Tibial nerve (tissue), 4 donors: ENCODE results near the gene ELMOD1. TPM values are rescaled to one million over a fixed set of nuclear protein-coding genes. Genes with fewer than 3 reads are reported as not detected.
A peak's percentile ranks its signal among the peaks of the same experiment; 100 is the strongest.
"Not testable (repeated sequence)": the region's sequence is repeated elsewhere in the genome, so short reads cannot be mapped to it uniquely, and the experiment has no call there.

Experiments
- DNase-seq, 2 donors: peaks; one replicate each; pipeline ENCODE4 v3.0.0-alpha.2; 2019; ENCODE audit warnings: low spot score in 2 of 2
- H3K27ac ChIP-seq, 4 donors: fragments of 200-600 bp; sonication (generic) in 3 of 4; one replicate each; pipeline ENCODE4 v1.5.1; 2017 to 2019; ENCODE audit warnings: mild to moderate bottlenecking in 1 of 4
- H3K27me3 ChIP-seq, 2 donors: fragments of 200-600 bp; sonication (generic) in 1 of 2; one replicate each; pipeline versions ENCODE4 v1.5.1 to v1.6.0; 2017 to 2019
- H3K36me3 ChIP-seq, 3 donors: fragments of 200-600 bp; sonication (generic); one replicate each; pipeline ENCODE4 v1.5.1; 2018 to 2019
- H3K4me1 ChIP-seq, 4 donors: fragments of 200-600 bp; sonication (generic) in 3 of 4; one replicate each; pipeline ENCODE4 v1.5.1; 2017 to 2019
- H3K4me3 ChIP-seq, 4 donors: fragments of 200-600 bp; sonication (generic) in 3 of 4; one replicate each; pipeline ENCODE4 v1.5.1; 2017 to 2019; ENCODE audit warnings: mild to moderate bottlenecking in 1 of 4, moderate library complexity in 1 of 4
- H3K9me3 ChIP-seq, 4 donors: fragments of 200-600 bp; sonication (generic) in 3 of 4; one replicate each; pipeline ENCODE4 v1.5.1; 2017 to 2019
- CTCF ChIP-seq, 5 experiments: fragments of 200-600 bp in 3 of 5; fragments of 450-650 bp in 2 of 5; sonication (generic) in 3 of 5; IDR thresholded peaks; one replicate each; pipeline ENCODE4 v1.5.1; 2016 to 2019; ENCODE audit warnings: antibody characterized with exemption in 5 of 5, mild to moderate bottlenecking in 3 of 5, moderate library complexity in 2 of 5
- EP300 ChIP-seq, 2 donors: sonication (generic); formaldehyde crosslinking; IDR thresholded peaks; one replicate each; pipeline ENCODE4 v1.6.1; 2017; ENCODE audit warnings: antibody characterized with exemption in 2 of 2, mild to moderate bottlenecking in 1 of 2
- POLR2A ChIP-seq, 2 donors: fragments of 450-650 bp; IDR thresholded peaks; one replicate each; pipeline ENCODE4 v1.6.1; 2017; ENCODE audit warnings: antibody characterized with exemption in 2 of 2, mild to moderate bottlenecking in 2 of 2, moderate library complexity in 2 of 2
- WGBS, 2 donors: methylation state at CpG; one replicate each; pipeline ENCODE4 v1.1.5; 2018; 5-methylcytosine and 5-hydroxymethylcytosine counted together
- total RNA-seq, 4 donors: library from RNA; depleted of rRNA; stranded (reverse); fragments of >200 nt; gene quantifications; one replicate each; pipeline ENCODE4 v1.1.0, GENCODE V29; 2016

ELMOD1 gene
- total RNA-seq, 4 donors from 2014 or later, result 0.30 to 1.2 (median 0.85) TPM

DNA sequence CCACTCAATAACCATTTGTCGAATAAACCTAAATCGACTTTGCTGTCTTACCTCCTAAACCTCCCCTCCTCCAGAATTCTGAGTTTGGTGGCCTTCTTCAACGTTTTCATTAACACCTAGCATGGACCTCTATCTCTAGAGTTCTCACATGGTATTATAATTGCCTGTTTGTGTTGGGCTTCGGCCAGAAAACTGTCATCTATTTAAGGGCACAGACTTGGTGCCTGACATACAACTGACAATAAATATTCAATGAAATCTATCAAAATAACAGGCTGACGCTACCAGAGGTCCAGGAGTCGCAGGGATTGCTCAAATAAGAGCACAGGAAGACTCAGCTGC lies 26.1 kb upstream of the ELMOD1 start:
- DNase-seq, result no peak
- TF ChIP-seq EP300 (IDR thresholded peaks at IDR 0.05), result no peak
- TF ChIP-seq POLR2A (IDR thresholded peaks at IDR 0.05), result no peak
- WGBS, 2 donors, result 12 to 15% methylated on average over 6 of the region's 6 CpGs
- Histone ChIP-seq H3K27me3 (no peaks in the 10 kb centered on the region), H3K36me3 (peaks cover 0 to 2% (median 0%) of the 10 kb centered on the region in 3 donors), H3K4me3 (peak overlapping the region; percentile 60 to 91 (median 82)), H3K4me1 (peaks cover 0 to 35% (median 16%) of the 10 kb centered on the region in 4 donors), H3K27ac (peak overlapping the region; percentile 24 to 87 (median 76)), H3K9me3 (no peaks in the 10 kb centered on the region)

GRCh38 chr11:107565219-107565937 lies 25.6 kb upstream of the ELMOD1 start, which contains the start of gene ALKBH8:
Gene ALKBH8, minus strand, starts transcription at chr11:107565735. Its CDS starts 4,842 bp downstream, at chr11:107560893.
- Histone ChIP-seq H3K27me3 (no peaks in the 10 kb centered on the region), H3K9me3 (no peaks in the 10 kb centered on the region), H3K27ac (peak within 1 kb of the TSS; percentile 24 to 87 (median 76)), H3K36me3 (no peaks in the 10 kb centered on the region), H3K4me1 (peaks cover 0 to 35% (median 16%) of the 10 kb centered on the region in 4 donors), H3K4me3 (peak within 1 kb of the TSS; percentile 60 to 91 (median 82))
- 1% methylated on average over 30 to 32 of the region's 32 CpGs for WGBS, 2 donors
- DNase-seq, result peak; percentile 57 to 74
- TF ChIP-seq EP300 (IDR thresholded peaks at IDR 0.05) (peak in 1 of 2 donors; percentile 63), CTCF (IDR thresholded peaks at IDR 0.05) (no peak)

DNA sequence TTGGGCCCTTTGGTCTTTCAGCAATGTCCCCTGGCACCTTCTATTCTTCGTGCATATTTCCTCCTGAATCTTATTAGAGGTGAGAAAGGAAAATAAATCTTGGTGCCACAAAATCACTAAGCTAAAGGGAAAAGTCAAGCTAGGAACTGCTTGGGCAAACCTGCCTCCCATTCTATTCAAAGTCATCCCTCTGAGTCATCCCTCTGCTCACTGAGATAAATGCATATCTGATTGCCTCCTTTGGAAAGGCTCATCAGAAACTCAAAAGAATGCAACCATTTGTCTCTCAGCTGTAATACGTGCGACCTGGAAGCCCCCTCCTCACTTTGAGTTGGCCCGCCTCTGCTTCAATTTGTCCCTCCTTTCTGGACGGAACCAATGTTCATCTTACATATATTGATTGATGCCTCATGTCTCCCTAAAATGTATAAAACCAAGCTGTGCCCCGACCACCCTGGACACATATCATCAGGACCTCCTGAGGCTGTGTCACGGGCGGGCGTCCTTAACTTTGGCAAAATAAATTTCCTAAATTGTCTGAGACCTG lies 24.9 kb upstream of the ELMOD1 start:
- WGBS, 2 donors, result 58 to 63% methylated on average over 9 of the region's 9 CpGs
- Histone ChIP-seq H3K27ac (peak overlapping the region in 3 of 4 donors; percentile 69 to 87 (median 83)), H3K4me1 (peaks cover 0 to 35% (median 16%) of the 10 kb centered on the region in 4 donors), H3K4me3 (peak overlapping the region; percentile 60 to 91 (median 82))
- not testable (repeated sequence) for DNase-seq, H3K27me3 ChIP-seq, H3K9me3 ChIP-seq, H3K36me3 ChIP-seq

- Histone ChIP-seq H3K36me3 (no peaks in the 10 kb centered on the region), H3K4me1 (peaks cover 0 to 35% (median 16%) of the 10 kb centered on the region in 4 donors), H3K9me3 (no peaks in the 10 kb centered on the region), H3K27me3 (no peaks in the 10 kb centered on the region), H3K4me3 (no peak overlapping the region), H3K27ac (no peak overlapping the region)
- DNase-seq, result no peak
- TF ChIP-seq POLR2A (IDR thresholded peaks at IDR 0.05), result no peak
- TF ChIP-seq CTCF (IDR thresholded peaks at IDR 0.05), result no peak
- TF ChIP-seq EP300 (IDR thresholded peaks at IDR 0.05), result no peak
- 85 to 89% methylated on average over 2 of the region's 2 CpGs for WGBS, 2 donors
Observed at GRCh38 chr11:107566569-107566968, 24.4 kb upstream of the ELMOD1 start.

DNA sequence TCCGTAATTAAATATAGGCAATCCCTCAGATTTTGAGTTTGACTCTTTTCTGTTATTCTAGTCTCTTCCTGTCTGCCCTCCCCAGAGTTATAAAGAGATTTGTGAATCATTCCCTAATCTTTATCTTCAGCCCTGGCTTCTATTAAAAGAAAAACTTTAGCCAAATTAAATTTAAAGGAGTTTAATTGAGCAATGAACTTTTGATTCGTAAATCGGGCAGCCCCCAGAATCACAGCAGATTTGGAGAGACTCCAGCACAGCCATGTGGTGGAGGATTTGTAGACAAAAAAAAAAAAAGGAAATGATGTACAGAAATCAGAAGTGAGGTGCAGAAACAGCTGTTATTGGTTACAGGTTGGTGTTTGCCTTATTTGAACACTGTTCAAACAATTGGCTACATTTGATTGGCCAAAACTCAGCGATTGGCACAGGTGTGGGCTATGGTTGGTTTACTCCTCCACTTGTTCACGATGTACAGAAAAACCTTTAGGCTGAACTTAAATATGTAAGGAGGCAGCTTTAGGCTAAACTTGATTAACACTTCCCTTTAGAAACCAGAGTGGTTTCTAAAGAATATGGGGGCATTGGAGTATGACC lies 23.1 kb upstream of the ELMOD1 start:
- Histone ChIP-seq H3K9me3 (no peaks in the 10 kb centered on the region), H3K4me1 (peaks cover 0 to 30% (median 16%) of the 10 kb centered on the region in 4 donors), H3K27me3 (no peaks in the 10 kb centered on the region), H3K36me3 (no peaks in the 10 kb centered on the region), H3K4me3 (no peak overlapping the region), H3K27ac (no peak overlapping the region)
- WGBS, 2 donors, result 62 to 70% methylated on average over 5 of the region's 5 CpGs
- TF ChIP-seq POLR2A (IDR thresholded peaks at IDR 0.05) (no peak), EP300 (IDR thresholded peaks at IDR 0.05) (no peak), CTCF (IDR thresholded peaks at IDR 0.05) (no peak)
- no peak for DNase-seq

DNA sequence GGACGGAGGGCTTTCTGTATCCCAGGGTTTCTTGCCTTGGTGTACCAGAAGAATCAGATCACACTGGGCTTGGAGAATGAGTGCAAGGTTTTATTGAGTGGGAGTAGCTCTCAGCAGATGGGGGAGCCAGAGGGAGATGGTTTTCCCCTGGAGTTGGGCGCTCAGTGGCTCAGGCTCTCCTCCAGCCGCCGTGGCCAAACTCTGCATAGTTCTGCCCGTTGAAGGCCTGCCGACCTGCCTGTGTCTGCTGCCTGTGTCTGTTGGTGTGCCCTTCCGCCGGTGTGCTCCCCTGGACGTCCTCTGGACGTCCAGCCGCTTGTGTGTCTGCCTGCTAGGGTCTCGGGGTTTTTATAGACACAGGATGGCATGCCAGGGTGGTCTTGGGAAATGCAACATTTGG lies 20.9 kb upstream of the ELMOD1 start:
- Histone ChIP-seq H3K4me3 (no peak overlapping the region), H3K36me3 (no peaks in the 10 kb centered on the region), H3K27ac (no peak overlapping the region), H3K4me1 (peaks cover 0 to 9% (median 5%) of the 10 kb centered on the region in 4 donors), H3K9me3 (no peaks in the 10 kb centered on the region), H3K27me3 (no peaks in the 10 kb centered on the region)
- DNase-seq, result no peak
- no peak for TF ChIP-seq CTCF (IDR thresholded peaks at IDR 0.05)
- TF ChIP-seq POLR2A (IDR thresholded peaks at IDR 0.05), result no peak
- no peak for TF ChIP-seq EP300 (IDR thresholded peaks at IDR 0.05)
- WGBS, 2 donors, result 77 to 88% methylated on average over 6 to 12 of the region's 12 CpGs
